ENCODE data around the gene CD38.
"Not testable (repeated sequence)": the region's sequence is repeated elsewhere in the genome, so short reads cannot be mapped to it uniquely, and the experiment has no call there.

The CD38 gene

DNA sequence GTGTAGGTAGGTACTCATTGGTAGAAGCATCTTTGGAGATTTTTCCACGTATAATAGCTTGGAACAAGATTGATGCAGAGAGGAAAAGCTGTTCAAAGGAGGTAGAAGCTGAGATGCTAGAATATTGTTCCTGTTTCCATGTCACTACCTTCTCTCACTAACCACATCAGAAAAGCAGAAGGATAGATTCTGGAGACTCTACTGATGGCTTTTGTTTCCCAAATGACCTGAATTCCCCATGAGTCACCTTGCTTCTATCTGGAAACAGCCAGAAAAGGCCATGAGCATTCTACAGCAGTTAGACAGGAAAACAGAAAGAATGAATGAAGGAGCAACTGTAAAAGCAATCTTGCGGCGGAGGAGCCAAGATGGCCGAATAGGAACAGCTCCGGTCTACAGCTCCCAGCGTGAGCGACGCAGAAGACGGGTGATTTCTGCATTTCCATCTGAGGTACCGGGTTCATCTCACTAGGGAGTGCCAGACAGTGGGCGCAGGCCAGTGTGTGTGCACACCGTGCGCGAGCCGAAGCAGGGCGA lies 63.1 kb downstream of the CD38 start:
- H3K4me1 ChIP-seq (ENCODE audit: control insufficient read depth, insufficient read depth, low read length); CTCF ChIA-PET; H3K36me3 ChIP-seq (ENCODE audit: control insufficient read depth in 2 of 2, insufficient read depth in 1 of 2, low read length in 2 of 2); H3K4me3 ChIP-seq (ENCODE audit: low read depth, low read length); POLR2A ChIA-PET; H3K9me3 ChIP-seq (ENCODE audit: control insufficient read depth, insufficient read depth, low read depth, low read length); H3K27ac ChIP-seq (ENCODE audit: extremely low read depth, low read depth, low read length): not testable (repeated sequence)

DNA sequence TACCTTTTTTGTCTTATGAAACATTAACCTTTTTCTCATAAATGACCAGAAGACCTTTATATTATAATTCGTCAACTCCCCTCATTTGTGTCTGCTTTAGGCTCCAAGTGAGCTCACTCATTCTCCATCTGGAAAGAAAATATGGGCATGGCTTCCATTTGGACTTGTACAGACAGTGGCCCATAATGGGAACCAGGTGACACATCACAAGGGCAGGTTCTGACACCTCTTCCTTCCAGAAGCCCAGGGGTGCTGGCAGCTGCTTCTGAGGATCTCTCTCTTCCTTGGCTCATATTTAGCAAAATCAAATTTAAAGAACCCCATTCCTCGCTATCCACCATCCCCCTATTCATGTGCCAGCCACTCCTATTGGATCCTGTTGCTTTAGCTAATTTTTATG lies 69.6 kb downstream of the CD38 start:
- Histone ChIP-seq H3K36me3 (ENCODE audit: control insufficient read depth in 2 of 2, insufficient read depth in 1 of 2, low read length in 2 of 2) (no peaks in the 10 kb centered on the region), H3K27ac (ENCODE audit: extremely low read depth, low read depth, low read length) (no peak overlapping the region), H3K4me1 (ENCODE audit: control insufficient read depth, insufficient read depth, low read length) (no peaks in the 10 kb centered on the region), H3K9me3 (ENCODE audit: control insufficient read depth, insufficient read depth, low read depth, low read length) (no peaks in the 10 kb centered on the region), H3K4me3 (ENCODE audit: low read depth, low read length) (no peak overlapping the region)
- CTCF ChIA-PET, result interaction anchor here (0.6 to 1.3 kb wide), 2 partner anchors 25 to 370 kb away, joined by 3 read pairs; no protein-coding TSS in a partner anchor
- POLR2A ChIA-PET, result no interaction called here
- TF ChIP-seq HOXC10 (CRISPR knock-in tag; IDR thresholded peaks at IDR 0.05) (no peak), ZNF510 (tag by site-specific recombination; IDR thresholded peaks at IDR 0.05; ENCODE audit: insufficient replicate concordance) (no peak), GLIS1 (tag by site-specific recombination; IDR thresholded peaks at IDR 0.05) (no peak), ZNF211 (tag by site-specific recombination; IDR thresholded peaks at IDR 0.05; ENCODE audit: low read depth) (no peak), ZNF416 (tag by site-specific recombination; IDR thresholded peaks at IDR 0.05) (no peak), TRIM28 (IDR thresholded peaks at IDR 0.05; ENCODE audit: borderline replicate concordance, low read length) (no peak), OSR2 (tag by site-specific recombination; IDR thresholded peaks at IDR 0.05) (no peak), ZNF112 (tag by site-specific recombination; IDR thresholded peaks at IDR 0.05) (no peak), ZNF132 (tag by site-specific recombination; IDR thresholded peaks at IDR 0.05; ENCODE audit: borderline replicate concordance) (no peak), ZNF302 (tag by site-specific recombination; IDR thresholded peaks at IDR 0.05; ENCODE audit: low read depth) (no peak), GFI1B (tag by site-specific recombination; IDR thresholded peaks at IDR 0.05) (no peak), ZBTB48 (tag by site-specific recombination; IDR thresholded peaks at IDR 0.05) (no peak), SP3 (tag by site-specific recombination; IDR thresholded peaks at IDR 0.05) (no peak), BCL11A (tag by site-specific recombination; IDR thresholded peaks at IDR 0.05; ENCODE audit: low read depth) (no peak), KLF16 (tag by site-specific recombination; IDR thresholded peaks at IDR 0.05) (no peak)
- TF ChIP-seq, protein P1, sequence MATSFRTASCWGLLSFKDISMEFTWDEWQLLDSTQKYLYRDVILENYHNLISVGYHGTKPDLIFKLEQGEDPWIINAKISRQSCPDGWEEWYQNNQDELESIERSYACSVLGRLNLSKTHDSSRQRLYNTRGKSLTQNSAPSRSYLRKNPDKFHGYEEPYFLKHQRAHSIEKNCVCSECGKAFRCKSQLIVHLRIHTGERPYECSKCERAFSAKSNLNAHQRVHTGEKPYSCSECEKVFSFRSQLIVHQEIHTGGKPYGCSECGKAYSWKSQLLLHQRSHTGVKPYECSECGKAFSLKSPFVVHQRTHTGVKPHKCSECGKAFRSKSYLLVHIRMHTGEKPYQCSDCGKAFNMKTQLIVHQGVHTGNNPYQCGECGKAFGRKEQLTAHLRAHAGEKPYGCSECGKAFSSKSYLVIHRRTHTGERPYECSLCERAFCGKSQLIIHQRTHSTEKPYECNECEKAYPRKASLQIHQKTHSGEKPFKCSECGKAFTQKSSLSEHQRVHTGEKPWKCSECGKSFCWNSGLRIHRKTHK (tag by site-specific recombination; IDR thresholded peaks at IDR 0.05), result no peak
- TF ChIP-seq, protein P2, sequence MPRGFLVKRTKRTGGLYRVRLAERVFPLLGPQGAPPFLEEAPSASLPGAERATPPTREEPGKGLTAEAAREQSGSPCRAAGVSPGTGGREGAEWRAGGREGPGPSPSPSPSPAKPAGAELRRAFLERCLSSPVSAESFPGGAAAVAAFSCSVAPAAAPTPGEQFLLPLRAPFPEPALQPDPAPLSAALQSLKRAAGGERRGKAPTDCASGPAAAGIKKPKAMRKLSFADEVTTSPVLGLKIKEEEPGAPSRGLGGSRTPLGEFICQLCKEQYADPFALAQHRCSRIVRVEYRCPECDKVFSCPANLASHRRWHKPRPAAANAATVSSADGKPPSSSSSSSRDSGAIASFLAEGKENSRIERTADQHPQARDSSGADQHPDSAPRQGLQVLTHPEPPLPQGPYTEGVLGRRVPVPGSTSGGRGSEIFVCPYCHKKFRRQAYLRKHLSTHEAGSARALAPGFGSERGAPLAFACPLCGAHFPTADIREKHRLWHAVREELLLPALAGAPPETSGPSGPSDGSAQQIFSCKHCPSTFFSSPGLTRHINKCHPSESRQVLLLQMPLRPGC (tag by site-specific recombination; IDR thresholded peaks at IDR 0.05), result no peak

- ChIA-PET POLR2A (no interaction called here), CTCF (interaction anchor here (0.6 to 1.8 kb wide), 3 partner anchors 24 to 369 kb away, joined by 3 to 6 read pairs (median 3); no protein-coding TSS in a partner anchor)
- H3K36me3 ChIP-seq (ENCODE audit: control insufficient read depth in 2 of 2, insufficient read depth in 1 of 2, low read length in 2 of 2), result no peaks in the 10 kb centered on the region
- no peaks in the 10 kb centered on the region for H3K4me1 ChIP-seq (ENCODE audit: control insufficient read depth, insufficient read depth, low read length)
- H3K9me3 ChIP-seq (ENCODE audit: control insufficient read depth, insufficient read depth, low read depth, low read length), result no peaks in the 10 kb centered on the region
- no peak overlapping the region for H3K4me3 ChIP-seq (ENCODE audit: low read depth, low read length)
- no peak overlapping the region for H3K27ac ChIP-seq (ENCODE audit: extremely low read depth, low read depth, low read length)
- TF ChIP-seq SP3 (tag by site-specific recombination; IDR thresholded peaks at IDR 0.05), result no peak
- TF ChIP-seq, protein P3, sequence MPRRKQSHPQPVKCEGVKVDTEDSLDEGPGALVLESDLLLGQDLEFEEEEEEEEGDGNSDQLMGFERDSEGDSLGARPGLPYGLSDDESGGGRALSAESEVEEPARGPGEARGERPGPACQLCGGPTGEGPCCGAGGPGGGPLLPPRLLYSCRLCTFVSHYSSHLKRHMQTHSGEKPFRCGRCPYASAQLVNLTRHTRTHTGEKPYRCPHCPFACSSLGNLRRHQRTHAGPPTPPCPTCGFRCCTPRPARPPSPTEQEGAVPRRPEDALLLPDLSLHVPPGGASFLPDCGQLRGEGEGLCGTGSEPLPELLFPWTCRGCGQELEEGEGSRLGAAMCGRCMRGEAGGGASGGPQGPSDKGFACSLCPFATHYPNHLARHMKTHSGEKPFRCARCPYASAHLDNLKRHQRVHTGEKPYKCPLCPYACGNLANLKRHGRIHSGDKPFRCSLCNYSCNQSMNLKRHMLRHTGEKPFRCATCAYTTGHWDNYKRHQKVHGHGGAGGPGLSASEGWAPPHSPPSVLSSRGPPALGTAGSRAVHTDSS (tag by site-specific recombination; IDR thresholded peaks at IDR 0.05), result no peak
- no peak for TF ChIP-seq ZNF274 (IDR thresholded peaks at IDR 0.05; ENCODE audit: low read length)
- TF ChIP-seq ZNF274 (tag by site-specific recombination; IDR thresholded peaks at IDR 0.05; ENCODE audit: borderline replicate concordance), result no peak
- no peak for TF ChIP-seq EGR2 (tag by site-specific recombination; IDR thresholded peaks at IDR 0.05; ENCODE audit: low read depth)
- peak; percentile 40 for TF ChIP-seq GLIS1 (tag by site-specific recombination; IDR thresholded peaks at IDR 0.05)
- no peak for TF ChIP-seq ZNF132 (tag by site-specific recombination; IDR thresholded peaks at IDR 0.05; ENCODE audit: borderline replicate concordance)
- TF ChIP-seq ZNF621 (tag by site-specific recombination; IDR thresholded peaks at IDR 0.05), result no peak
- no peak for TF ChIP-seq ZNF449 (tag by site-specific recombination; IDR thresholded peaks at IDR 0.05)
- no peak for TF ChIP-seq ZNF530 (tag by site-specific recombination; IDR thresholded peaks at IDR 0.05; ENCODE audit: low read depth)
- peak; percentile 88 for TF ChIP-seq ZIC2 (tag by site-specific recombination; IDR thresholded peaks at IDR 0.05)
- TF ChIP-seq ZNF394 (tag by site-specific recombination; IDR thresholded peaks at IDR 0.05; ENCODE audit: borderline replicate concordance), result no peak
These were observed 70.2 kb downstream of the CD38 start for GRCh38 chr4:15848191-15848842.

Measured in HEK293 (cell line).